ENCODE results near the gene DHPS.

Gene DHPS

DNA sequence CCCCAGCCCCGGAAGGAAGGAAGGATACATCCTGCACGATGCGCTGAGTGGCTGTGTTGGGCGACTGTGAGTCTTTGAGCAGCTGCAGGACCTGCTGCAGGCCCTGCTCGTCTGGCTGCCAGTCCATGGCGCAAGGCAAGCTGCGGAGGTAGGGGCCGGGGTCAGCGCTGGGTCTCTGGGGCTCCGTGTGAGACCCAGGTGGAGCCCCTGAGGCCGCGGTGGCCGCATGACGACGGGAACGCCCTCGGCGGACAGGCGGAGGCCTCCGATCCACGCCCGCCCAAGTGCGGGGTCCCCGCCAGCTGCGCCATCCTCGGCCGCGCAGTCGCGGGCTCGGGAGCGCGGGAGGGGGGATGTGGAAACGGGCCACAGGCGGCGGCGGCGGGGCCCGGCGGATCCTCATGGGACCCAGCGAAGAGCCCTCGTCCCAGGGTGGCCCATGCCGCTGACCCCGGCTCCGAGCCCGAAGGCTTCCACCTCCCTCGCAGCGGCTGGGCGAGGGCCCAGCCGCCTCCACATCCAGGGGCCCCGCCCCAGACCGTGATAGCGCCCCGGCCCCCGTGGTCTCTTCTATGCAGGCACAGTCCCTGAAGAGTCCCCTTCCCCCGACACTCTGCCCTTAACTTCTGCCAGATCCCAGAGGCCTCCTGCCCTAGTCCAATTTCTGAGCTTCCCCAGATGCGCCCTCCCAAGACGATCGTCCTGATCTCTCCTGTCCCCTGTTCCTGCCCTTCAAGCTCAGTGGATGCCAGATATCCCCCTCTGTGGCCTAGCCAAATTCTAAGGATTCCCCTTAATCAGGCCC, 39.4 kb upstream of the DHPS start:
- peaks cover 3% of the 10 kb centered on the region; the same call in 1 of the 2 replicates for H3F3A ChIP-seq (ENCODE audit: control insufficient read depth, insufficient read depth)
- H3K79me2 ChIP-seq (ENCODE audit: control insufficient read depth, low read length): peaks cover 85% of the 10 kb centered on the region
- no peak for TF ChIP-seq CTCF (IDR thresholded peaks at IDR 0.05; ENCODE audit: low read depth, low read length, poor library complexity, severe bottlenecking)
- TF ChIP-seq EZH2phosphoT487 (IDR thresholded peaks at IDR 0.05; ENCODE audit: borderline replicate concordance, low read length): no peak
- H4K20me1 ChIP-seq (ENCODE audit: control insufficient read depth, insufficient read depth, low read depth, low read length): peaks cover 14% of the 10 kb centered on the region; the same call in 1 of the 2 replicates
- no peaks in the 10 kb centered on the region for H3K27me3 ChIP-seq (ENCODE audit: control insufficient read depth, low read length)
- no peaks in the 10 kb centered on the region for H3K9me2 ChIP-seq (replicated peaks; ENCODE audit: control insufficient read depth, low read length)
- H3K4me3 ChIP-seq (ENCODE audit: low read length): peak overlapping the region; percentile 96
- peaks cover 23% of the 10 kb centered on the region for H3K4me1 ChIP-seq (ENCODE audit: control insufficient read depth, low read length)
- H3K27ac ChIP-seq (ENCODE audit: low read depth, low read length): peak overlapping the region; percentile 78
- H3K36me3 ChIP-seq (ENCODE audit: control insufficient read depth, low read length): peaks cover 66% of the 10 kb centered on the region
- H3K9me3 ChIP-seq (ENCODE audit: control insufficient read depth, insufficient read depth, low read length): no peaks in the 10 kb centered on the region
- peak overlapping the region; percentile 98 for H3K4me2 ChIP-seq (ENCODE audit: low read length)

DNA sequence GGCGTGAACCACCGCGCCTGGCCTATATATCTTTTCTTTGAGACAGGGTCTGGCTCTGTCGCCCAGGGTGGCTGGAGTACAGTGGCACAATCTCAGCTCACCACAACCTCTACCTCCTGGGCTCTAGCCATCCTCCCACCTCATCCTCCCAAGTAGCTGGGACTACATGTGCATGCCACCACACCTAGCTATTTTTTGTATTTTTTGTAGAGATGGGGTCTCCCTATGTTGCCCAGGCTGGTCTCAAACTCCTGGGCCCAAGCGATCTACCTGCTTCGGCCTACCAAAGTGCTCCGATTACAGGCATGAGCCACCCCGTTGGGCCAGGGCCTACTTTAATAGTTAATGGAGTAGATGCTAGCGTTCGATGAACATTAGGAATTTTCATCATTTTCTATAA, 38.6 kb upstream of the DHPS start:
- Histone ChIP-seq H3K27me3 (ENCODE audit: control insufficient read depth, low read length) (no peaks in the 10 kb centered on the region), H3F3A (ENCODE audit: control insufficient read depth, insufficient read depth) (peaks cover 3% of the 10 kb centered on the region; the same call in 1 of the 2 replicates), H3K4me2 (ENCODE audit: low read length) (peak overlapping the region; percentile 98), H3K27ac (ENCODE audit: low read depth, low read length) (no peak overlapping the region), H3K9me2 (replicated peaks; ENCODE audit: control insufficient read depth, low read length) (no peaks in the 10 kb centered on the region), H3K9me3 (ENCODE audit: control insufficient read depth, insufficient read depth, low read length) (no peaks in the 10 kb centered on the region), H3K36me3 (ENCODE audit: control insufficient read depth, low read length) (peaks cover 74% of the 10 kb centered on the region), H4K20me1 (ENCODE audit: control insufficient read depth, insufficient read depth, low read depth, low read length) (peaks cover 14% of the 10 kb centered on the region; the same call in 1 of the 2 replicates), H3K79me2 (ENCODE audit: control insufficient read depth, low read length) (peaks cover 89% of the 10 kb centered on the region), H3K4me1 (ENCODE audit: control insufficient read depth, low read length) (peaks cover 16% of the 10 kb centered on the region), H3K4me3 (ENCODE audit: low read length) (peak overlapping the region; percentile 96)
- TF ChIP-seq EZH2phosphoT487 (IDR thresholded peaks at IDR 0.05; ENCODE audit: borderline replicate concordance, low read length): no peak
- TF ChIP-seq CTCF (IDR thresholded peaks at IDR 0.05; ENCODE audit: low read depth, low read length, poor library complexity, severe bottlenecking): no peak

DNA sequence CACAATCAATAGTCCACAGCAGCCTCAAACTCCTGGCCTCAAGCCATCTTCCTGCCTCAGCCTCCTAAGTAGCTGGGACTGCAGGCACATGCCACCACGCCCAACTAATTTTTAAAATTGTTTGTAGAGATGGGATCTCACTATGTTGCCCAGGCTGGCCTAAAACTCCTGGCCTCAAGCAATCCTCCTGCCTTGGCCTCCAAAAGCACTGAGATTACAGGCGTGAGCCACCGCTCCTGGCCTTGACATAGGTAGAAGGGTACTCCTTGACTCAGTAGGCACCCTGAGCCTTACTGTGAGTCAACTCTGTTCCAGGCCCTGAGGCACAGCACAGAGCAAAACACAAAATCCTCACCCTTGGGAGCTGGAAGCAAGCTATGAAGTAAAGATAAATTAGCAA, 34.2 kb upstream of the DHPS start:
- Histone ChIP-seq H3K4me2 (ENCODE audit: low read length) (no peak overlapping the region), H3K27ac (ENCODE audit: low read depth, low read length) (no peak overlapping the region), H3K4me1 (ENCODE audit: control insufficient read depth, low read length) (peaks cover 8% of the 10 kb centered on the region), H3K9me3 (ENCODE audit: control insufficient read depth, insufficient read depth, low read length) (no peaks in the 10 kb centered on the region), H3K79me2 (ENCODE audit: control insufficient read depth, low read length) (peaks cover 63% of the 10 kb centered on the region), H3K4me3 (ENCODE audit: low read length) (no peak overlapping the region), H3K36me3 (ENCODE audit: control insufficient read depth, low read length) (peaks cover 85% of the 10 kb centered on the region), H3K9me2 (replicated peaks; ENCODE audit: control insufficient read depth, low read length) (no peaks in the 10 kb centered on the region), H4K20me1 (ENCODE audit: control insufficient read depth, insufficient read depth, low read depth, low read length) (peaks cover 14% of the 10 kb centered on the region; the same call in 1 of the 2 replicates), H3K27me3 (ENCODE audit: control insufficient read depth, low read length) (no peaks in the 10 kb centered on the region), H3F3A (ENCODE audit: control insufficient read depth, insufficient read depth) (no peaks in the 10 kb centered on the region; the same call in 1 of the 2 replicates)
- TF ChIP-seq EZH2phosphoT487 (IDR thresholded peaks at IDR 0.05; ENCODE audit: borderline replicate concordance, low read length) (no peak), CTCF (IDR thresholded peaks at IDR 0.05; ENCODE audit: low read depth, low read length, poor library complexity, severe bottlenecking) (no peak)

Measured in DOHH2 (cell line).